NT2/D1 (cell line): ENCODE measurements around the gene PLPPR3.

Experiments used
- SUZ12 ChIP-seq: IDR thresholded peaks from 2 replicates; pipeline ENCODE4 v1.6.1; 2011; ENCODE audit not compliant: insufficient read length, insufficient read depth; ENCODE audit errors: extremely low read depth
- YY1 ChIP-seq: IDR thresholded peaks from 2 replicates; pipeline ENCODE4 v1.6.1; 2011; ENCODE audit not compliant: insufficient read length, insufficient read depth

- TF ChIP-seq YY1 (no peak), SUZ12 (no peak)
These were observed 6.1 kb upstream of the PLPPR3 start, which contains the start of gene AZU1 for GRCh38 chr19:827710-828321.
